Measurements from ENCODE around the gene ABCB1. TPM values are rescaled to one million over a fixed set of nuclear protein-coding genes. Genes with fewer than 3 reads are reported as not detected.

Gene ABCB1
- total and polyA plus RNA-seq, 2 of the 13 experiments (the other 11 are each of a cell fraction or from before 2014, with no cell fraction given) = 42.8 to 52.6 TPM

DNA sequence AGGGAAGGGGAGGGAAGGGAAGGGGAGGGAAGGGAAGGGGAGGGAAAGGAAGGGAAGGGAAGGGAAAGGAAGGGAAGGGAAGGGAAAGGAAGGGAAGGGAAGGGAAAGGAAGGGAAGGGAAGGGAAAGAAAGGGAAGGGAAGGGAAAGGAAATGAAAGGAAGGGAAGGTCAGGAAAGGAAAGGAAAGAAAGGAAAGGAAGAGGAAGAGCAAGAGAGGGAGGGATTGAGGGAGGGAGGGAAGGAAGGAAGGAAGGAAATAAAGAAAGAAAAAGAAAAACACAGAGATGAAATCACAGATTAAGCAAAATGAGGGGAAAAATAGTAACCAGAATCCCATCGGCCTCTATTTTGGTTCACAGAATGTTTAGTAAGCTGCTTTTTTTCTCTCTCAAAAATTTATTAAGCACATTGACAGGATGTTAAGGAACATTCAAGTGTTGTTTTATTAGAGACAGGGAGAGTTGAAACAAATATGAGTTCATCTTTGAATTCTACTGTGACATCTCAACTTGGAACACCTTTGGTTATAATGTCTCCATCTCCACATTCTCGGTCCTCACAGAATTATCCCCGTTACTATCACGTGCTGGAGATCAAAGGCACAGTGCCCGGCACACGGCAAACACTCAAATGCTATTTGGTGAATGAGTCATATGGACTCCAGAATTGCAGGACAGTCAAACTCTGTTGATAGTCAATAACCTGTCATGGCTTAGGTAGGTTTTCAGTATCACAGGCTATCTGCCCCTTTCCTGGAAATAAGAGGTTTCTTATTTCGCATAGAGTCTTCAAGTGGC lies 52.4 kb downstream of the ABCB1 start (continued):
- TF ChIP-seq RBFOX2 (IDR thresholded peaks at IDR 0.05; ENCODE audit: low read depth, low read length) (no peak), ZMYM3 (CRISPR knock-in tag; IDR thresholded peaks at IDR 0.05) (no peak), ZNF205 (CRISPR knock-in tag; IDR thresholded peaks at IDR 0.05) (peak; percentile 60; the same call in 1 of the 2 replicates), STAT5B (CRISPR knock-in tag; IDR thresholded peaks at IDR 0.05) (no peak), CEBPG (CRISPR knock-in tag; IDR thresholded peaks at IDR 0.05) (peak; percentile 47; the same call in 1 of the 2 replicates), TSC22D2 (CRISPR knock-in tag; IDR thresholded peaks at IDR 0.05; ENCODE audit: borderline replicate concordance) (no peak), ZNF816 (CRISPR knock-in tag; IDR thresholded peaks at IDR 0.05; ENCODE audit: borderline replicate concordance) (no peak), FOSL1 (CRISPR knock-in tag; IDR thresholded peaks at IDR 0.05; ENCODE audit: borderline replicate concordance) (peak; percentile 97), JDP2 (CRISPR knock-in tag; IDR thresholded peaks at IDR 0.05; ENCODE audit: borderline replicate concordance) (no peak), NFE2L1 (CRISPR knock-in tag; IDR thresholded peaks at IDR 0.05; ENCODE audit: borderline replicate concordance) (no peak), ZKSCAN5 (CRISPR knock-in tag; IDR thresholded peaks at IDR 0.05) (no peak)
- TF ChIP-seq, protein P1, sequence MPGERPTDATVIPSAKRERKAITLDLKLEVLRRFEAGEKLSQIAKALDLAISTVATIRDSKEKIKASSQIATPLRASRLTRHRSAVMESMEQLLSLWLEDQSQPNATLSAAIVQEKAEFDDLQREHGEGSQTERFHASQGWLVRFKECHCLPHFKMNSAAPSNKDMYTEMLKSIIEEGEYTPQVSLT (CRISPR knock-in tag; IDR thresholded peaks at IDR 0.05; ENCODE audit: borderline replicate concordance, low read depth) = no peak
- TF ChIP-seq, protein P2, sequence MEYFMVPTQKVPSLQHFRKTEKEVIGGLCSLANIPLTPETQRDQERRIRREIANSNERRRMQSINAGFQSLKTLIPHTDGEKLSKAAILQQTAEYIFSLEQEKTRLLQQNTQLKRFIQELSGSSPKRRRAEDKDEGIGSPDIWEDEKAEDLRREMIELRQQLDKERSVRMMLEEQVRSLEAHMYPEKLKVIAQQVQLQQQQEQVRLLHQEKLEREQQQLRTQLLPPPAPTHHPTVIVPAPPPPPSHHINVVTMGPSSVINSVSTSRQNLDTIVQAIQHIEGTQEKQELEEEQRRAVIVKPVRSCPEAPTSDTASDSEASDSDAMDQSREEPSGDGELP (IDR thresholded peaks at IDR 0.05; ENCODE audit: borderline replicate concordance, low read depth) = peak; percentile 45; the same call in 1 of the 2 replicates
- TF ChIP-seq, protein P3, sequence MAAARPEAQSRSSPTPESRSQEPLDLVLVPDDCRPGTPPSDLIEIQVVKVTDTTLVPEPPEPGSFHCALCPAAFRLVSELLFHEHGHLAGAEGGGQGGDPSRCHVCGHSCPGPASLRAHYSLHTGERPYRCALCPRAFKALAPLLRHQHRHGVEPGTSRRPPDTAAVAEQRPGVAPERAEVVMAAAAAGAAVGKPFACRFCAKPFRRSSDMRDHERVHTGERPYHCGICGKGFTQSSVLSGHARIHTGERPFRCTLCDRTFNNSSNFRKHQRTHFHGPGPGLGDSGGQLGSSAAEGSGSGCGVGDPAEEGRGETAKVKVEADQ (CRISPR knock-in tag; IDR thresholded peaks at IDR 0.05; ENCODE audit: borderline replicate concordance) = no peak
- TF ChIP-seq, protein P4, sequence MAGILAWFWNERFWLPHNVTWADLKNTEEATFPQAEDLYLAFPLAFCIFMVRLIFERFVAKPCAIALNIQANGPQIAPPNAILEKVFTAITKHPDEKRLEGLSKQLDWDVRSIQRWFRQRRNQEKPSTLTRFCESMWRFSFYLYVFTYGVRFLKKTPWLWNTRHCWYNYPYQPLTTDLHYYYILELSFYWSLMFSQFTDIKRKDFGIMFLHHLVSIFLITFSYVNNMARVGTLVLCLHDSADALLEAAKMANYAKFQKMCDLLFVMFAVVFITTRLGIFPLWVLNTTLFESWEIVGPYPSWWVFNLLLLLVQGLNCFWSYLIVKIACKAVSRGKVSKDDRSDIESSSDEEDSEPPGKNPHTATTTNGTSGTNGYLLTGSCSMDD (CRISPR knock-in tag; IDR thresholded peaks at IDR 0.05) = no peak
- TF ChIP-seq, protein P5, sequence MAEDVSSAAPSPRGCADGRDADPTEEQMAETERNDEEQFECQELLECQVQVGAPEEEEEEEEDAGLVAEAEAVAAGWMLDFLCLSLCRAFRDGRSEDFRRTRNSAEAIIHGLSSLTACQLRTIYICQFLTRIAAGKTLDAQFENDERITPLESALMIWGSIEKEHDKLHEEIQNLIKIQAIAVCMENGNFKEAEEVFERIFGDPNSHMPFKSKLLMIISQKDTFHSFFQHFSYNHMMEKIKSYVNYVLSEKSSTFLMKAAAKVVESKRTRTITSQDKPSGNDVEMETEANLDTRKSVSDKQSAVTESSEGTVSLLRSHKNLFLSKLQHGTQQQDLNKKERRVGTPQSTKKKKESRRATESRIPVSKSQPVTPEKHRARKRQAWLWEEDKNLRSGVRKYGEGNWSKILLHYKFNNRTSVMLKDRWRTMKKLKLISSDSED (CRISPR knock-in tag; IDR thresholded peaks at IDR 0.05) = no peak
- TF ChIP-seq, protein P6, sequence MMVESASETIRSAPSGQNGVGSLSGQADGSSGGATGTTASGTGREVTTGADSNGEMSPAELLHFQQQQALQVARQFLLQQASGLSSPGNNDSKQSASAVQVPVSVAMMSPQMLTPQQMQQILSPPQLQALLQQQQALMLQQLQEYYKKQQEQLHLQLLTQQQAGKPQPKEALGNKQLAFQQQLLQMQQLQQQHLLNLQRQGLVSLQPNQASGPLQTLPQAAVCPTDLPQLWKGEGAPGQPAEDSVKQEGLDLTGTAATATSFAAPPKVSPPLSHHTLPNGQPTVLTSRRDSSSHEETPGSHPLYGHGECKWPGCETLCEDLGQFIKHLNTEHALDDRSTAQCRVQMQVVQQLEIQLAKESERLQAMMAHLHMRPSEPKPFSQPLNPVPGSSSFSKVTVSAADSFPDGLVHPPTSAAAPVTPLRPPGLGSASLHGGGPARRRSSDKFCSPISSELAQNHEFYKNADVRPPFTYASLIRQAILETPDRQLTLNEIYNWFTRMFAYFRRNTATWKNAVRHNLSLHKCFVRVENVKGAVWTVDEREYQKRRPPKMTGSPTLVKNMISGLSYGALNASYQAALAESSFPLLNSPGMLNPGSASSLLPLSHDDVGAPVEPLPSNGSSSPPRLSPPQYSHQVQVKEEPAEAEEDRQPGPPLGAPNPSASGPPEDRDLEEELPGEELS (CRISPR knock-in tag; IDR thresholded peaks at IDR 0.05) = peak; percentile 81
- TF ChIP-seq, protein P7, sequence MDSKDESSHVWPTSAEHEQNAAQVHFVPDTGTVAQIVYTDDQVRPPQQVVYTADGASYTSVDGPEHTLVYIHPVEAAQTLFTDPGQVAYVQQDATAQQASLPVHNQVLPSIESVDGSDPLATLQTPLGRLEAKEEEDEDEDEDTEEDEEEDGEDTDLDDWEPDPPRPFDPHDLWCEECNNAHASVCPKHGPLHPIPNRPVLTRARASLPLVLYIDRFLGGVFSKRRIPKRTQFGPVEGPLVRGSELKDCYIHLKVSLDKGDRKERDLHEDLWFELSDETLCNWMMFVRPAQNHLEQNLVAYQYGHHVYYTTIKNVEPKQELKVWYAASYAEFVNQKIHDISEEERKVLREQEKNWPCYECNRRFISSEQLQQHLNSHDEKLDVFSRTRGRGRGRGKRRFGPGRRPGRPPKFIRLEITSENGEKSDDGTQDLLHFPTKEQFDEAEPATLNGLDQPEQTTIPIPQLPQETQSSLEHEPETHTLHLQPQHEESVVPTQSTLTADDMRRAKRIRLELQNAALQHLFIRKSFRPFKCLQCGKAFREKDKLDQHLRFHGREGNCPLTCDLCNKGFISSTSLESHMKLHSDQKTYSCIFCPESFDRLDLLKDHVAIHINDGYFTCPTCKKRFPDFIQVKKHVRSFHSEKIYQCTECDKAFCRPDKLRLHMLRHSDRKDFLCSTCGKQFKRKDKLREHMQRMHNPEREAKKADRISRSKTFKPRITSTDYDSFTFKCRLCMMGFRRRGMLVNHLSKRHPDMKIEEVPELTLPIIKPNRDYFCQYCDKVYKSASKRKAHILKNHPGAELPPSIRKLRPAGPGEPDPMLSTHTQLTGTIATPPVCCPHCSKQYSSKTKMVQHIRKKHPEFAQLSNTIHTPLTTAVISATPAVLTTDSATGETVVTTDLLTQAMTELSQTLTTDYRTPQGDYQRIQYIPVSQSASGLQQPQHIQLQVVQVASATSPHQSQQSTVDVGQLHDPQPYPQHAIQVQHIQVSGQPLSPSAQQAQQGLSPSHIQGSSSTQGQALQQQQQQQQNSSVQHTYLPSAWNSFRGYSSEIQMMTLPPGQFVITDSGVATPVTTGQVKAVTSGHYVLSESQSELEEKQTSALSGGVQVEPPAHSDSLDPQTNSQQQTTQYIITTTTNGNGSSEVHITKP (CRISPR knock-in tag; IDR thresholded peaks at IDR 0.05; ENCODE audit: low read depth) = no peak
